Left ventricle myocardium superior (tissue), 1 donor: ENCODE results near the gene ZNF48. TPM values are rescaled to one million over a fixed set of nuclear protein-coding genes. Genes with fewer than 3 reads are reported as not detected.

Source experiments
- ATAC-seq: fragments of 200-7000 bp; cut with Tn5 transposase; one replicate; pipeline ENCODE4 v1.9.1; 2020; ENCODE audit warnings: mild to moderate bottlenecking, moderate library complexity
- DNase-seq: peaks from one replicate; pipeline ENCODE4 v3.0.0-alpha.2; 2020
- intact Hi-C: fragments of 100-400 bp; cut with micrococcal nuclease; formaldehyde crosslinking; loops from one replicate; pipeline ENCODE4 v1.11.0; 2022
- total RNA-seq: library from RNA; stranded (reverse); fragmentation: NEBNext Ultra II Directional; extraction: Animal tissue kit (Norgen Biotek cat#: 25700); gene quantifications from one replicate; pipeline ENCODE4 v1.2.1, GENCODE V29; 2021
- donor health status: DM: no; HTN: yes; CAD: no; lungs with severe emphysema.

ZNF48 gene
- total RNA-seq, 1 donor from 2014 or later: 5.2 TPM

- DNase-seq (peak; percentile 28), ATAC-seq (no peak)
- intact Hi-C loops: no loop called here
Observed at GRCh38 chr16:30357715-30358576, 37.3 kb upstream of the ZNF48 start.

- intact Hi-C loops: no loop called here
- no peak for ATAC-seq
- DNase-seq: peak; percentile 23
Observed at GRCh38 chr16:30358577-30358936, 36.7 kb upstream of the ZNF48 start.

DNA sequence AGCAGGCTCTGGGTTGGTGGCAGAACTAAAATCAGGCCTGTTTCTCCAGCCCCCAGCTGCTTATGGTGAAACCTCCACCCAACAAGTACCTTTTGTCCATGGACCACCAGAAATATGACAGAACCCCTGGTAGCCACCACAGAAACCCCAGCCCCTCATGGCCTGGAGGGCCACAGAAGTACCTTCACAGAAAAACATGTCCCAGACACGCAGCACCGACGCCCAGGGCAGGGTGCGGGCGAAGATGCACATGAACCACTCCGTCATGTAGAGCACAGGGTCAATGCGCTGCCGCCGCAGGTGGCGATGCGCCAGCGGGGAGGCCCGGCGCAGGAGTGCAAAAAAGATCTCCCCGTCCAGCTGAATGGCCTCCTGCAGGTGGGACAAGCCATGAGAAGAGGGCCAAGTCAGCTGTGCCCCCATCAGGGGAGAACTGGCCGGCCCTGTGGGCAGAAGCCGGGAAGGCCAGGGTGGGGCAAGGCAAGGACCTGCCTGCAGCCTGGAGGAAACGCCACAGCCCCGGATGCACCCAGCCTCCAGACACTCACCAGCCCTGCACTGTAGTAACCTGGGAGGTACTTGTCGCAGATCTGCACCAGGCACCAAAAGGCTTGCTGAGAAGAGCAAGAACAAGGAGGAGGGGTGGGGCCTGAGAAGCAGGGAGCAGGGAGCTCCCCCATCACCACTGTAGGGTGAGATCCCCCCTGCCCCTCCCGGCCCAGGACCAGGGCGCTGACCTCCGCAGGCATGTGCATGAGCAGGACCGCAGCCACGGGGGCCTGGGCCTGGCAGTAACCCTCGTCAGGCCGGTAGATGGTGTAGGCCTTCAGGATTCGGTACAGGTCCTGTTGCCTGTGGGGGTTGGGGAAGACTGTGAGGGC is 36.0 kb upstream of the ZNF48 start:
- ATAC-seq (no peak), DNase-seq (peak; percentile 0)
- intact Hi-C loops: no loop called here

GRCh38 chr16:30359871-30360170 is 35.4 kb upstream of the ZNF48 start:
- ATAC-seq: no peak
- no peak for DNase-seq
- intact Hi-C loops: no loop called here

- DNase-seq (peak; percentile 1), ATAC-seq (no peak)
- intact Hi-C loops: no loop called here
Observed at GRCh38 chr16:30361180-30361579, 34.0 kb upstream of the ZNF48 start.

DNA sequence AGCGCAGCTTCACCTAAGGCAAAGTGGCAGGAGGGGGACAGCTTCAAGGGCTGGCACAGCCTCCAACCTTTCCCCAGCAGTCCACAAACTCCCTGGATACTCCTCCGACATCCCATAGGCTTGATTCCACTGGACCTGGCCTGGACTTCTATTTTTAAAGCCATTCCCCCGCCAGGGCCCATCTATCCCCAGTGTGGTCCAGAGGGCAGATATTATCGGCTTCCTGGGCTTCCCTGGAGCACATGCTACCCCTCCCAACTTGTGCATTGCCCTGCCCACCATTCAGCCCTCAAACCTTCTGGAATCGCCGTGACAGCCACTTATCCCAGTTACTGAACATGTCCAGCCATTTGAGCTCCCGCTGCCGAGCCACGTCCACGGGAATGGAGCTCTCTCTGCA is 30.0 kb upstream of the ZNF48 start:
- ATAC-seq (peak; percentile 28), DNase-seq (peak; percentile 24)
- intact Hi-C loops: no loop called here

DNA sequence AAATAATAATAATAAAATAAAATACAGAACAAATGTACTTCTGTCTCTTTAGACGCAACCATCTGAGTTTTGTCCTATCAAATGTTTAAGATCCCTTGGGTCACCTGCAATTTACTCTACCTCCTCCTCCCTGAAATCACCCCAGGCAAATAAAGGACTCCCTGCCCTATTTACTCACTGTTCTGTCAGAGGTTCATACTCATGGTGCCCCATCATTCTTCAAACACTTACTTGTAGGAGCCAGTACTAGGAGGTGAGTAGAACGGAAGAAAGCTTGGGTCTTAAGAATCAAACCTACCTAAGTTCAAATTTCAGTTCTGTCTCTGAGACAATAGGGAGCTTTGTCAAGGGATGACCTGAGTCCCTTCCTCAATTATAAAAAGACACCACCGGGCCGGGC is 28.7 kb upstream of the ZNF48 start:
- intact Hi-C loops: no loop called here
- no peak for ATAC-seq
- DNase-seq: no peak

GRCh38 chr16:30367349-30368009 is 27.7 kb upstream of the ZNF48 start:
- ATAC-seq (no peak), DNase-seq (peak; percentile 28)
- intact Hi-C loops: no loop called here

- intact Hi-C loops: no loop called here
- no peak for ATAC-seq
Observed at GRCh38 chr16:30368122-30368791, 27.0 kb upstream of the ZNF48 start.

GRCh38 chr16:30368792-30369090 is 26.5 kb upstream of the ZNF48 start:
- intact Hi-C loops: no loop called here
- ATAC-seq (no peak), DNase-seq (no peak)

More at GRCh38 chr16:30368122-30368791, 27.0 kb upstream of the ZNF48 start:
- peak; percentile 27 for DNase-seq

DNA sequence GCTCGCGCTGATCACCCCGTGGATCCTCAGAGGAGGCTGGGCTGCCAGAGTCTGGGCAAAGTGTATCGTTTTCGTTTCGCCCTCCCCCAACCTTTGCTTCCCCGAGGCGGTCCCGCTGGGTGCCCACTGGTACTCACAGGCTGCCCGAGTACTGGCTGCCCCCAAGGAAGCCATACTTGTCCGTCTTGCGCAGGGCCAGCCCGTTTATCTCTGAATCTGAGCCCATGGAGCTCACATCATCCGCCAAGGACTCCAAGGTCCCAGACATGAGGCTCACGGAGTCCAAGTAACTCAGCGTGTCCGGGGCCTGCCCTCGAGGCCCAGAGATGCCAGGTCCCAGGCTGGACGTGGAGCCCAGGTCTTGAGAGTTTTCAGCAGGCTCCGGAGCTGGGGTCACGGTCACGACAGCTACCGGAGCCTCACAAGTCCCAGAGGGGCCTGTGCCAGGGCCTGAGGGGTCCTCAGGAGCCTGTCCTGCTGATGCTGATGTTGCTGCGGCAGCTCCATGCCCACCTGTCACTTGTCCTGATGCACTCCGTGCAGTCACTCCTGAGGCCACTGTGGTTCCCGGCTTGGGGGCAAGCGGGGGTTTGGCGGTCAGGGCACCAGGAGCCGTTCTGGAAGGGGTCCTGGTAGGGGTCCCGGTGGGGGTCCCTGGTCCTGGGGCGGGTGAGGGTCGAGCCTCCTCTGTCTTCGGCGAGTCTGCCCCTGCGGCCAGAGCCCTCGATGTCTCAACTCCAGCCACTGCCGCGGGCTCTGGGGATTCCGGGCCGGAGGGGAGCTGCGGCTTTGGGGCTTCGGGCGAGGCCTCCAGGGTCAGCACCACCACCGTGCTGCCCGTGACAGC is 25.9 kb upstream of the ZNF48 start:
- ATAC-seq: no peak
- DNase-seq: peak; percentile 48
- intact Hi-C loops: no loop called here

DNA sequence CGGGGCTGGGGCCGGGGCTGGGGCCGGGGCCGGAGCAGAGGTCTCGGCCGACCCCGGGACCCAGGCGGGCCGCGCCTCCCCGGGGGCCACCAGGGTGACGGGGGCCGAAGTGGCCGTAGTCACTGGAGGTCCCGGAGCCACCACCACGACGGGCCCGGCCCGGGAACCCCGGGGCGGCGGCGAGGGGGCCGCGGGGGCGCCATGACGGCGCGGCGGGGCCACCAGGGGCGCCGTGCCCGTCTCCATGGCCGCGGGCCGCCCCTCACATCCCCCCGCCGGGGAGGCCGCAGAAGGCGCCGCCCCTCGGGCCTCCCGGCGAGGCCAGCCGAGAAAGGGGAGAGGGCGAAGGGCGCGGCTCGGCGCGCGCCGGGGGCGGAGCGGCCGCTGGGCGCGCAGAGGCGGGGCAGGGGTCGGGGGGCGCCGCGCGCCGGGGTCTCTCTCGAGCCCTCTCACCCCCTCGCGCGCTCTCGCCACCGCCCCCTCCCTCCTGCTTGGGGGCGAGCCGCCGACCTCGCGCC is 25.2 kb upstream of the ZNF48 start:
- no peak for ATAC-seq
- intact Hi-C loops: no loop called here

DNA sequence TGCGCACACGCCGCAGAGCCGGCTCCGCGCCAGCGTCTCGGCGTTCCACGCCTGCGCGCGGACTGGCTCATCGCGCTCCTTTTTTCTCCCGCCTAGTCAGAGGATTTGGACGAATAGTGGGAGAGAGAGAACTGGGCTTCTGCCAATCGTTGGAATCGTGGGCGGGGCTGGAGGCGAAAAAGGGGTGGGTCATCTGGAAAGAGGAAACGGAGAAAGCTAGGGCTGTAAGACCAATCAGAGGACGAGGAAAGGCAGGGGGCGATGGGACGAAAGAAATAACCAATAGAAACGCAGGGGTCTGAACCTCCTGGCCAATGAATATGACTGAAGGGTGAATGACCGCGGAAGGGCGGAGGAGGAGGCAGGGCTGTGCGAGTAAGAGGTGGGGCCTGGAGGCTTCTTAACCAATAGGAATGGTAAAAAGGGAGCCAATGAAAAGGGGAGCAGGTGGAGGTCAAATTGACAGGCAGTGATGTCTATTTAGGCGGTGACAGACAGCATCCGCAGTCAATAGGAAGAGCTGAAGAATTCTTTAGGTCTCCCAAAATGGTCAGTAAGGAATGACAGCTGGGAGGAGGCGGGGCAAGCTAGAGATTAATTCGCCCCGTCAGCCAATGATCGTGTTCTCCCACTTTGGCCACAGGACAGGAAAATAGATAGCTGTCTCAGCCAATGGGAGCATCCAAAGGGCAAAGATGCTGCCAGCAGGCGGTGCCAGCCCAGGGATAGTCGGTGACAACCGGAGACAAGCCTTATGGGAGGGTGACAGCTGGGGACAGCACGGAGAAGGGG is 24.6 kb upstream of the ZNF48 start, which contains the start of gene TBC1D10B:
TSS of gene TBC1D10B (minus strand) at position 39 of the 792 bp plus-strand sequence. CDS start 311 bp downstream, outside the sequence.
- DNase-seq: peak; percentile 96
- intact Hi-C loops: no loop called here
- ATAC-seq: peak; percentile 92

More for the DNA sequence above, 25.2 kb upstream of the ZNF48 start:
- DNase-seq: no peak

DNA sequence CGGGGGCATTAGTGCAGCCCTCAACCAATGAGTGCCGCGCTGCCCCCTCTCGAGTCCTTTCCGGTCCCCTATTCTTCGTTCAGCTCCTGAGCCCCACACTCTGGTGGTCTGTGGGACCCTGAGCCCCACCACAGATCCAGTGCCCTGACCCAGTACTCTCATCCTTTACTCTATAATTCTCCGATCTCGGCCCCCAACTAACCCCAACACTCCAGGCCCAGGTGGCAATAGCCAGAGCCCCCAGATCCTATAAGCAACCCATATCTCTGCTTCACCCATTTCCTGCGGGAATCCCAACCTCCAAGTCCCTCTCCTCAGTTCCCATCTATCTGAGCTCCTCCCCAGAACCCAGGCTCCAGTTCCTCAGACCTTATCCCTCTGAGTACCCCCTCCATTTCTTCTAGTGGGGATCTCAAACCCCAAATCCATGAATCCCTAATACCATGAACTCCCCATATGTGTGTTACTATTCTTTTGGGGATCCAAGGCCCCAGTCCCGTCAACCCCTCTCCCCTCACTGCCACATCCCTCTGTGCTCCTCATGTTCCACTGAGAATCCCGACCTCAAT is 23.9 kb upstream of the ZNF48 start:
- ATAC-seq: no peak
- peak; percentile 13 for DNase-seq
- intact Hi-C loops: no loop called here

DNA sequence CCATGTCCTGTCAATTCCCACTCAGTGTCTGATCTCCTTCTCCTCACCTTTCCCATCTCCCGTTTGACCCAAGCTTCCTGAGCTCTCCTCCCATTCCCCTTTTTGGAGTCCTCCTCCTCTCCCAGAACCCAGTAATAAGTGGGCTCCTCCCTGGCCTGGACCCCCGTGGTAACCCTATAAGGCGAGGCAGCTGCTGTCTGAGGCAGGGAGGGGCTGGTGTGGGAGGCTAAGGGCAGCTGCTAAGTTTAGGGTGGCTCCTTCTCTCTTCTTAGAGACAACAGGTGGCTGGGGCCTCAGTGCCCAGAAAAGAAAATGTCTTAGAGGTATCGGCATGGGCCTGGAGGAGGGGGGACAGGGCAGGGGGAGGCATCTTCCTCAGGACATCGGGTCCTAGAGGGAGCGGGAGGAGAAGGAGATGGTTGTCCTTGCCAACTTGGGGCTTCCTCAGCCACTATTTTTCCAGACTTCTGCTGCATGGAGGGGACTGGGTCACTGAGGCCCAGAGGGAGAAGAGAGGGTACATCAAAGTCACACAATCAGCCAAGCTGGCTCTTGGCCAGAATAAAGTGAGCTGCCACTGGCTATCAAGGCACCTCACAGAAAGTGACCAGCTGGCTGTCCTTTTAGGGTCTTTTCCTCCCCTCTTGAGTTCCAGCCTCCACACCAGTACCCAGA is 23.0 kb upstream of the ZNF48 start:
- DNase-seq: peak; percentile 16
- no peak for ATAC-seq
- intact Hi-C loops: no loop called here

- ATAC-seq (no peak), DNase-seq (peak; percentile 20)
- intact Hi-C loops: no loop called here
Observed at GRCh38 chr16:30372725-30373124, 22.5 kb upstream of the ZNF48 start.

DNA sequence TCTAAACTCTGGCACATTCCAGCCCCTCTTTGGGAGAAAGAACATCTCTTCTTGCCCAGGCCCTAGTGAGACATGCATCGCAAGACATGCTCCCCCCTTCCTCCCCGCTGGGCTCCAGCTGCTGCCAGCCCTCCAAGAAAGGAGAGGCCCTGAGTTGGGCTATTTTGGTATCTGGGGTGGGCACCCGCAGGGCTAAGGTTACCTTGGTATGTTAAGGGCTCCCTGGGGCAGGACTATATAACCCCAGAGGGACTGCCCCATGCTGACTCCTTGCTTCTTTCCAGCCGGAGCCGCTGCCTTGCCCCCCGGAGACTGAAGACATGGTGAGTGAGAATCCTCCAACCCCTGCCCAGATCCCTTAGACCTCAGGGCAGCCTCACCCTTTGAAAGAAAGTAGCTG is 20.7 kb upstream of the ZNF48 start, which contains the start of gene MYL11:
TSS of gene MYL11 (plus strand) at position 265 of the 400 bp plus-strand sequence. CDS start at position 321, 56 bp downstream.
- intact Hi-C loops: no loop called here
- ATAC-seq (no peak), DNase-seq (peak; percentile 10)
